ENCODE data around the gene FKBP1A.

Gene FKBP1A

GRCh38 chr20:1382670-1383069 is 10.2 kb downstream of the FKBP1A start:
- DNase-seq = no peak

GRCh38 chr20:1381753-1382591 is 10.9 kb downstream of the FKBP1A start:
- DNase-seq = peak; percentile 54

GRCh38 chr20:1378735-1379125 is 14.1 kb downstream of the FKBP1A start:
- DNase-seq = no peak

- peak; percentile 37 for DNase-seq
These were observed 14.7 kb downstream of the FKBP1A start for GRCh38 chr20:1377984-1378734.

GRCh38 chr20:1377341-1377871 is 15.4 kb downstream of the FKBP1A start:
- DNase-seq = no peak

GRCh38 chr20:1376408-1377270 is 16.2 kb downstream of the FKBP1A start:
- peak; percentile 89 for DNase-seq

GRCh38 chr20:1376007-1376406 is 16.8 kb downstream of the FKBP1A start:
- DNase-seq = no peak

- peak; percentile 16 for DNase-seq
These were observed 17.3 kb downstream of the FKBP1A start for GRCh38 chr20:1375515-1375914.

- DNase-seq = no peak
These were observed 18.6 kb downstream of the FKBP1A start for GRCh38 chr20:1374246-1374645.

GRCh38 chr20:1373614-1374013 is 19.2 kb downstream of the FKBP1A start:
- DNase-seq = no peak

GRCh38 chr20:1373036-1373435 is 19.8 kb downstream of the FKBP1A start:
- no peak for DNase-seq

- DNase-seq = no peak
These were observed 20.9 kb downstream of the FKBP1A start for GRCh38 chr20:1371830-1372539.

GRCh38 chr20:1371202-1371782 is 21.6 kb downstream of the FKBP1A start:
- DNase-seq = no peak

- DNase-seq = no peak
These were observed 22.2 kb downstream of the FKBP1A start for GRCh38 chr20:1370548-1371110.

GRCh38 chr20:1369970-1370369 is 22.9 kb downstream of the FKBP1A start:
- no peak for DNase-seq

- no peak for DNase-seq
These were observed 24.2 kb downstream of the FKBP1A start for GRCh38 chr20:1368448-1369199.

- no peak for DNase-seq
These were observed 25.4 kb downstream of the FKBP1A start for GRCh38 chr20:1367479-1367878.

- no peak for DNase-seq
These were observed 28.7 kb downstream of the FKBP1A start for GRCh38 chr20:1364106-1364505.

- DNase-seq = no peak
These were observed 29.3 kb downstream of the FKBP1A start for GRCh38 chr20:1363522-1363921.

GRCh38 chr20:1362484-1362883 is 30.4 kb downstream of the FKBP1A start:
- no peak for DNase-seq

Data from OCI-M1 (cell line).